B cell (primary cell): ENCODE results near the gene KIAA1191. TPM values are rescaled to one million over a fixed set of nuclear protein-coding genes. Genes with fewer than 3 reads are reported as not detected.

Experiments
- ATAC-seq: fragments of 200-7000 bp; cut with Tn5 transposase; one replicate; pipeline ENCODE4 v1.10.0; 2021; ENCODE audit warnings: low read depth, mild to moderate bottlenecking, moderate number of reproducible peaks, moderate library complexity
- CTCF ChIA-PET: fragments of 350-600 bp; sonication (Branson Sonifier 250); formaldehyde crosslinking; loops from one replicate; lab custom pipeline; 2021; ENCODE audit warnings: antibody characterized with exemption, inconsistent platforms; lab: Charles Lee
- POLR2A ChIA-PET: fragments of 350-600 bp; sonication (Branson Sonifier 250); formaldehyde crosslinking; loops from one replicate; lab custom pipeline; 2021; ENCODE audit warnings: antibody characterized with exemption; lab: Charles Lee
- DNase-seq: peaks from one replicate; pipeline ENCODE4 v3.0.0; 2013
- H2AFZ ChIP-seq: 2 replicates; pipeline ENCODE4 v1.6.1; 2012; ENCODE audit warnings: mild to moderate bottlenecking, low read depth, low read length; ENCODE audit not compliant: insufficient read depth, poor library complexity, severe bottlenecking
- H3K27ac ChIP-seq, 2 donors: 1 replicate in 1 of 2; 2 replicates in 1 of 2; pipeline ENCODE4 v1.5.1; 2012 to 2013; ENCODE audit warnings: low read length in 2 of 2, mild to moderate bottlenecking in 2 of 2, moderate library complexity in 1 of 2
- H3K27me3 ChIP-seq, 4 experiments: fragments of 200-600 bp in 1 of 4; sonication (generic) in 1 of 4; replicated peaks in 1 of 4; 1 replicate in 2 of 4; 2 replicates in 2 of 4; pipeline versions ENCODE4 v1.6.1 to v1.7.0; 2013 to 2016; ENCODE audit warnings: low read length in 3 of 4, mild to moderate bottlenecking in 2 of 4, mixed read lengths in 1 of 4, moderate library complexity in 1 of 4; ENCODE audit not compliant: insufficient read depth in 4 of 4, control insufficient read depth in 3 of 4; ENCODE audit errors: control extremely low read depth in 1 of 4
- H3K36me3 ChIP-seq, 2 experiments: replicated peaks in 1 of 2; 1 replicate in 1 of 2; 2 replicates in 1 of 2; pipeline versions ENCODE4 v1.6.1 to v1.7.1; 2013; ENCODE audit warnings: low read length in 1 of 2; ENCODE audit not compliant: insufficient read depth in 2 of 2, control insufficient read depth in 1 of 2; ENCODE audit errors: control extremely low read depth in 1 of 2, extremely low read depth in 1 of 2
- H3K4me1 ChIP-seq, 2 donors: fragments of 200-600 bp in 1 of 2; sonication (generic) in 1 of 2; 1 replicate in 1 of 2; 2 replicates in 1 of 2; pipeline versions ENCODE4 v1.5.1 to v1.6.1; 2013 to 2017; ENCODE audit warnings: low read length in 2 of 2; ENCODE audit not compliant: control insufficient read depth in 2 of 2, insufficient read depth in 2 of 2
- H3K4me2 ChIP-seq: replicated peaks from 2 replicates; pipeline ENCODE3; 2012; ENCODE audit warnings: mild to moderate bottlenecking, low read depth, low read length; ENCODE audit not compliant: poor library complexity, severe bottlenecking
- H3K4me3 ChIP-seq, 5 experiments: fragments of 200-600 bp in 1 of 5; sonication (generic) in 1 of 5; 1 replicate in 3 of 5; 2 replicates in 2 of 5; pipeline versions ENCODE4 v1.5.1 to v1.7.0; 2011 to 2016; ENCODE audit warnings: low read length in 4 of 5, mild to moderate bottlenecking in 4 of 5, low read depth in 2 of 5, control low read depth in 1 of 5, moderate library complexity in 1 of 5; ENCODE audit not compliant: insufficient read depth in 1 of 5; ENCODE audit errors: control extremely low read depth in 1 of 5, extremely low read depth in 1 of 5
- H3K79me2 ChIP-seq: fragments of 200-600 bp; sonication (generic); one replicate; pipeline ENCODE4 v1.6.0; 2016; ENCODE audit warnings: low read length; ENCODE audit not compliant: control insufficient read depth, insufficient read depth
- H3K9ac ChIP-seq: fragments of 200-600 bp; sonication (generic); 2 replicates; pipeline ENCODE4 v1.6.1; 2017; ENCODE audit warnings: mild to moderate bottlenecking, low read length, moderate library complexity
- H3K9me3 ChIP-seq, 3 donors: one replicate each; pipeline versions ENCODE4 v1.6.1 to v1.7.1; 2013; ENCODE audit warnings: low read length in 2 of 3; ENCODE audit not compliant: control insufficient read depth in 2 of 3, insufficient read depth in 1 of 3; ENCODE audit errors: control extremely low read depth in 1 of 3
- H4K20me1 ChIP-seq: 2 replicates; pipeline ENCODE4 v1.6.0; 2012; ENCODE audit warnings: mild to moderate bottlenecking, low read length; ENCODE audit not compliant: insufficient read depth, control insufficient read depth, poor library complexity, severe bottlenecking
- H3K27ac Mint-ChIP-seq: one replicate; pipeline ENCODE4 v1.8.0; 2021; ENCODE audit warnings: mixed read lengths
- H3K27me3 Mint-ChIP-seq: one replicate; pipeline ENCODE4 v1.8.0; 2021; ENCODE audit warnings: mixed read lengths
- H3K4me1 Mint-ChIP-seq: one replicate; pipeline ENCODE4 v1.8.0; 2021; ENCODE audit warnings: mixed read lengths
- H3K4me3 Mint-ChIP-seq: one replicate; pipeline ENCODE4 v1.8.0; 2021; ENCODE audit warnings: mixed read lengths
- H3K9me3 Mint-ChIP-seq: one replicate; pipeline ENCODE4 v1.8.0; 2022; ENCODE audit warnings: mixed read lengths; ENCODE audit not compliant: insufficient read depth
- CTCF ChIP-seq: fragments of 200-600 bp; IDR thresholded peaks from one replicate; pipeline ENCODE4 v1.8.0; 2022; ENCODE audit warnings: antibody characterized with exemption, mild to moderate bottlenecking
- EZH2 ChIP-seq: IDR thresholded peaks from 2 replicates; pipeline ENCODE4 v1.6.1; 2012; ENCODE audit warnings: borderline replicate concordance, low read depth, mild to moderate bottlenecking, moderate library complexity, low read length; ENCODE audit not compliant: insufficient read depth, poor library complexity, severe bottlenecking
- WGBS: methylation state at CpG from one replicate; pipeline ENCODE4 v1.1.5; 2013; ENCODE audit warnings: missing lambda C conversion rate; ENCODE audit not compliant: insufficient coverage; 5-methylcytosine and 5-hydroxymethylcytosine counted together
- intact Hi-C: fragments of 100-400 bp; cut with micrococcal nuclease; formaldehyde crosslinking; loops from one replicate; pipeline ENCODE4 v1.10.0; 2022
- polyA plus RNA-seq: library from polyadenylated mRNA; depleted of rRNA; stranded (reverse); fragments of >200 nt; gene quantifications from 2 replicates; pipeline ENCODE4 v1.2.3, GENCODE V29; 2012
- total RNA-seq, 2 donors: library from RNA; stranded (reverse); fragments of 120-200 nt in 1 of 2; gene quantifications; 1 replicate in 1 of 2; 2 replicates in 1 of 2; pipeline versions ENCODE4 v1.2.3 to v1.2.4, GENCODE V29; 2013 to 2022

KIAA1191 gene
- total and polyA plus RNA-seq, 2 donors (not counting 1 experiment from before 2014, with no cell fraction given), result 61.2 to 82.9 TPM

- H3K9me3 ChIP-seq, result no peaks in the 10 kb centered on the region
- H3K79me2 ChIP-seq, result peaks cover 34% of the 10 kb centered on the region
- no peak overlapping the region for H3K27ac Mint-ChIP-seq
- ChIA-PET POLR2A (no interaction called here), CTCF (no interaction called here)
- TF ChIP-seq EZH2 (no peak), CTCF (no peak)
- H3K27me3 ChIP-seq, result no peaks in the 10 kb centered on the region
- H3K4me1 Mint-ChIP-seq, result peaks cover 3% of the 10 kb centered on the region
- H3K36me3 ChIP-seq, result peaks cover 0 to 88% of the 10 kb centered on the region in 2 experiments
- intact Hi-C loops, result no loop called here
- H3K4me3 Mint-ChIP-seq, result no peak overlapping the region
- H3K9me3 Mint-ChIP-seq, result no peaks in the 10 kb centered on the region
- H3K4me3 ChIP-seq, result no peak overlapping the region
- 100% methylated on average over 8 of the region's 8 CpGs for WGBS
- DNase-seq (no peak), ATAC-seq (no peak)
- H2AFZ ChIP-seq, result no peak overlapping the region
- H3K9ac ChIP-seq, result no peak overlapping the region
- H3K27ac ChIP-seq, result no peak overlapping the region
- no peaks in the 10 kb centered on the region for H3K27me3 Mint-ChIP-seq
- H4K20me1 ChIP-seq, result peaks cover 53% of the 10 kb centered on the region
- H3K4me1 ChIP-seq, result no peaks in the 10 kb centered on the region
- H3K4me2 ChIP-seq, result no peak overlapping the region
Observed at GRCh38 chr5:176350416-176350815, 11.1 kb downstream of the KIAA1191 start.

DNA sequence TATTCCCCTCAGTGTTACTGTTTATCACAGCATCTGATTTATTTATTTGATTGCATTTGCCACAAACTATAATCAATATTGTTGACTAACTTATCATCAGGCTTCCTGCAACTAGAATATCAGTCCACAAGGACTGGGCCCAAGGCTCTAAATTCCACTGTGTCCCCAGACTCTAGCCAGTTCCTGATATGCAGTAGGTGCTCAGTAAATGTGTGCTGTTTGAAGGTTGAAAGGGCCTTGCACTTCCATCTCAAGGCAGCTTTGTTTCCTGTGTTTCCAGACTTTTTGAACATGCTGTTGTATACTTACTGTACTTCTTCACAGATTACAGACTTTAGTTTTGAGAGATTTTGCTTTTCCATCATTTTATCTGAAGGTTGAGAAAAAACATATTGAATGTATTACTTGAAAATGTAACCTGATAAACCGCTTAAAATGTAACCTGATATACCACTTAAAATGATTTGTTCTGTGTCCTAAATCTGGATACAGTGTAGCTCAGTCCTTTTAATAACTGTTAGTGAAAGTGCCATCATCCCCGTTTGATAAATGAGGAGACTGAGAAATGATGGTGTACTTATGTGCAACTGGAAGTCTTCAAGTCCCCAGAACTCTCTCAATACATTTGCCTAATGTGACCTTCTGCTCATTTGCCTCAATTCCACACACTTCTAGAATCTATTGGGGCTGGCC lies 18.7 kb downstream of the KIAA1191 start:
- WGBS, result no CpG with 5 or more reads among the region's 2 CpGs
- Mint-ChIP-seq H3K9me3 (no peaks in the 10 kb centered on the region), H3K27me3 (no peaks in the 10 kb centered on the region), H3K4me1 (no peaks in the 10 kb centered on the region), H3K27ac (no peak overlapping the region), H3K4me3 (no peak overlapping the region)
- H3K4me2 ChIP-seq, result no peak overlapping the region
- no peaks in the 10 kb centered on the region for H4K20me1 ChIP-seq
- H3K27me3 ChIP-seq, result no peaks in the 10 kb centered on the region
- TF ChIP-seq CTCF (no peak), EZH2 (no peak)
- H3K9ac ChIP-seq, result no peak overlapping the region
- H3K4me3 ChIP-seq, result no peak overlapping the region
- H3K36me3 ChIP-seq, result peaks cover 0 to 57% of the 10 kb centered on the region in 2 experiments
- no peaks in the 10 kb centered on the region for H3K4me1 ChIP-seq
- H3K27ac ChIP-seq, result no peak overlapping the region
- ATAC-seq (no peak), DNase-seq (no peak)
- H3K79me2 ChIP-seq, result no peaks in the 10 kb centered on the region
- H3K9me3 ChIP-seq, result no peaks in the 10 kb centered on the region
- CTCF ChIA-PET, result no interaction called here
- intact Hi-C loops, result no loop called here
- POLR2A ChIA-PET, result no interaction called here
- H2AFZ ChIP-seq, result no peak overlapping the region
